ENCODE data around the gene LRRC14B.

GRCh38 chr5:154826-155225 is 36.5 kb upstream of the LRRC14B start:
- TF ChIP-seq CTCF (IDR thresholded peaks at IDR 0.05; ENCODE audit: insufficient read depth, low read depth, low read length) = no peak
- no peak for TF ChIP-seq EZH2 (IDR thresholded peaks at IDR 0.05; ENCODE audit: insufficient read depth, low read length)
